ENCODE data around the gene TYW3.

Gene TYW3

GRCh38 chr1:74732960-74733603 lies at the start of gene TYW3, which contains the start of gene CRYZ (continued):
- TF ChIP-seq ZBTB6 (tag by site-specific recombination; IDR thresholded peaks at IDR 0.05): peak; percentile 42; the same call in 1 of the 2 replicates
- TF ChIP-seq KLF9 (tag by site-specific recombination; IDR thresholded peaks at IDR 0.05; ENCODE audit: low read depth): no peak; the same call in 1 of the 2 replicates
- TF ChIP-seq GLI2 (tag by site-specific recombination; IDR thresholded peaks at IDR 0.05; ENCODE audit: borderline replicate concordance, low read depth): no peak
- no peak for TF ChIP-seq KLF7 (tag by site-specific recombination; IDR thresholded peaks at IDR 0.05; ENCODE audit: borderline replicate concordance)
- peak; percentile 76 for TF ChIP-seq ZBTB8A (tag by site-specific recombination; IDR thresholded peaks at IDR 0.05)
- peak; percentile 98 for TF ChIP-seq YY1 (tag by site-specific recombination; IDR thresholded peaks at IDR 0.05)
- TF ChIP-seq CTCF (tag by site-specific recombination; IDR thresholded peaks at IDR 0.05): peak; percentile 27; the same call in 1 of the 2 replicates
- TF ChIP-seq KLF17 (tag by site-specific recombination; IDR thresholded peaks at IDR 0.05): peak; percentile 45; the same call in 1 of the 2 replicates
- 0 out of 2 replicates have a peak, but pooled peaks have one; percentile 18 for TF ChIP-seq ZNF558 (tag by site-specific recombination; IDR thresholded peaks at IDR 0.05)
- TF ChIP-seq GFI1B (tag by site-specific recombination; IDR thresholded peaks at IDR 0.05): no peak
- TF ChIP-seq ZNF112 (tag by site-specific recombination; IDR thresholded peaks at IDR 0.05): no peak
- TF ChIP-seq ZXDB (tag by site-specific recombination; IDR thresholded peaks at IDR 0.05): peak; percentile 89
- TF ChIP-seq ZNF10 (tag by site-specific recombination; IDR thresholded peaks at IDR 0.05): peak; percentile 57; the same call in 1 of the 2 replicates
- peak; percentile 79 for TF ChIP-seq KLF8 (tag by site-specific recombination; IDR thresholded peaks at IDR 0.05)
- no peak for TF ChIP-seq ZNF664 (tag by site-specific recombination; IDR thresholded peaks at IDR 0.05)
- 0 out of 2 replicates have a peak, but pooled peaks have one; percentile 11 for TF ChIP-seq TSHZ1 (tag by site-specific recombination; IDR thresholded peaks at IDR 0.05; ENCODE audit: borderline replicate concordance)
- TF ChIP-seq ZNF311 (tag by site-specific recombination; IDR thresholded peaks at IDR 0.05; ENCODE audit: borderline replicate concordance): no peak
- TF ChIP-seq ZNF140 (tag by site-specific recombination; IDR thresholded peaks at IDR 0.05): no peak
- TF ChIP-seq PRDM10 (tag by site-specific recombination; IDR thresholded peaks at IDR 0.05): peak; percentile 95
- no peak for TF ChIP-seq BCL6B (tag by site-specific recombination; IDR thresholded peaks at IDR 0.05)
- peak; percentile 86 for TF ChIP-seq ZNF518A (tag by site-specific recombination; conservative IDR thresholded peaks at IDR 0.05; ENCODE audit: low read depth)
